ENCODE data around the gene PCBP3.
"Not testable (repeated sequence)": the region's sequence is repeated elsewhere in the genome, so short reads cannot be mapped to it uniquely, and the experiment has no call there.

Gene PCBP3

GRCh38 chr21:45939521-45940045, 296.1 kb downstream of the PCBP3 start:
- no peak for DNase-seq

DNA sequence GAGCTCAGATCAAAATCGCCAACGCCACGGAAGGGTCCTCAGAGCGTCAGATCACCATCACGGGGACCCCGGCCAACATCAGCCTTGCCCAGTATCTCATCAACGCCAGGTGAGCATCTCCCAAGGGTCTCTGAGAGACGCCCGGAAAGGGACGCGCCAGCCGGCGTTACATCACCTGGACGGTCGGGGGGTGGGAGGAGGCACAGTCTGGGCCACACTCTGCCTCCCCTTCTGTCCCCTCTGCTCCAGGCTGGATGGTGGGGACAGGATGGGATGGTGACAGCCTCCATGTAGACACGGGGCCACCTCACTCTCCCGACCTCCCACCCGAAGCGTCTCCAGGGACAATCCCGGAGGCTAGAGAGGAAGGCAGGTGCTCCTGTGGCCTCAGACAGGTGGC, 296.6 kb downstream of the PCBP3 start:
- no peak for DNase-seq

DNA sequence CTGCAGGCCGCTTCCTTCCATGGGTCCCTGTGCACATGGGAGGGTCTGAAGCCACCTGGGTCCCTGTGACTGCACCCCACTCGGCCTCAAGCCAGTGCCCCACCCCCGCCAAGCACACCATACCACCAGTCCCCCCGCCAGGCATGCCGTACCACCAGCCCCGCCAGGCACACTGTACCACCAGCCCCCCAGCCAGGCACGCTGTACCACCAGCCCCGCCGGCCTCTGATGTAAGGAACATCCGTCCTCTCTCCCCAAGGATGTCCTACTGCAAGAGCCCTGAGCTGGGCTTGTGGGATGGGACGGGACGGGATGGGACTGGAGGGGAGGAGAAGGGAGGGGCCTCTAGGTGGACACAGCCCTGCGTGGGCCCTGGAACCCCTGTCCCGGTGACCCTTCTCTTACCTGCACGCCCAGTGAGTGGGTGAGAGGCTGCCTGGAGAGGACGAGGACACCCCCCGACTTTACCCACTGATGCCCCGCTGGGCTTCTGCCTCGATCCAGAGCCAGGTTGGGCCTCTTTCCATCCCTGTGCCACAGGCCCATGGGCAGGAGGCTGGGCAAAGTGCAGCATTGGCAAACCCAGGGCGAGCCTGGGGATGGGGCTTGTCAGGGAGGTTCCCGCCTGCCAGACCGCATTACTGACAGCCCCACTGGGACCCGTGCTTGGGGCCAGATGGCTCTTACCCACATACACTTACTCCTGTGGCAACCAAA, 297.3 kb downstream of the PCBP3 start:
- DNase-seq = no peak

DNA sequence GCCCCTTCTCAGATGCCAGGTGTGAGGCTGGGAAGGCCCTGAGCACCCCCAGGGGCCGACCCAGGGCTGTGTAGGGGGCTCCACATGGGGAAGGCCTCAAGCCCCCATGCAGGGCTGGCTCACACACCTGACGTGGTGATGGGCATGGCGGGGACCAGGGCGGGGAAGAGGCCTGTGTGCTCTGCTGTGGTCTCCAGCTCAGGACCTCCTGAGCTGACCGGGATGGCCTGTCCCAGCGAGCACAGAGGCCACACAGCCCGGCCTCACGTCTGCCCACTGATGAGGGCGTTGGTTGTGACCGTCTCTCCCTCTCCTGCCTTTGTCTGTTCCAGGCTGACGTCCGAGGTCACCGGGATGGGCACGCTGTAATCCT, 297.8 kb downstream of the PCBP3 start:
- DNase-seq = no peak

DNA sequence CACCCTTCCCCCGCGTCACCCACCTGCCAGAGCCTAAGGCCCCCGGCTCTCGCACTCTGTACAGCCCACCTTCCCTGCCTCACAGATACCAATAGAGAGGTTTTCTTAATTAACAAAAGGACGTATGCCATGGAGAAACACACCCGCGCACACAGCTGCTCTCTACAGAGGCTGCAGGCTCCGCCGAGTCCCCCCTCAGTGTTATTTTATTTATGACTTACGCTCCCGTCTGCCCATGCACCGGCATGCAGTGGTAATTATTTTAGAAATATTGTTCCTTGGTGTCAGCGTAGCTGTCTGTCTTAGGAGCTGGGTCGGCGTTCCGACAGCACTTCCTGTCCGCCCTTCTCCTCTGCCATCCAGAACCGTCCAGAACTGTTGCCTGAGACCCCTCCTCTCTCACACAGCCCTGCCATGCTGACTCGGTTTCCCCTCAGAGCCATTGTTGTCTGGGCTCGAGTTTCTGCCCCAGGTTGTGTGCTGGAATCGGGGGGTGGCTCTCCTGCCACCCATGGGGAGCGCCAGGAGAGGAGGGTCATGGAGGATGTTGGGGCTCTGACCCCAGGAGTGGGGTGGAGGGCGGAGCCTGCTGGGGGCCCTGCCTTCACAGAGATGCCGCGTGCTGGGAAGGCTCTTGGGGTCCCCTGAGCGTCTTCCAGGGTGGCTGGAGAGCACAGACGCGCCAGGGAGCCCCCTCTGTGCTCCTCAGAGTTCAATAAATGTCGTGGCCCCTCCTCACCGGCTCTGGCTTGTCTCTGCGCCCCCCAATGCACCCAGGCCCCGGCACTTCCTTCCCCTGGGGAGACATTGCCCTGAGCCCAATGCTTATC, 298.4 kb downstream of the PCBP3 start:
- no peak for DNase-seq

DNA sequence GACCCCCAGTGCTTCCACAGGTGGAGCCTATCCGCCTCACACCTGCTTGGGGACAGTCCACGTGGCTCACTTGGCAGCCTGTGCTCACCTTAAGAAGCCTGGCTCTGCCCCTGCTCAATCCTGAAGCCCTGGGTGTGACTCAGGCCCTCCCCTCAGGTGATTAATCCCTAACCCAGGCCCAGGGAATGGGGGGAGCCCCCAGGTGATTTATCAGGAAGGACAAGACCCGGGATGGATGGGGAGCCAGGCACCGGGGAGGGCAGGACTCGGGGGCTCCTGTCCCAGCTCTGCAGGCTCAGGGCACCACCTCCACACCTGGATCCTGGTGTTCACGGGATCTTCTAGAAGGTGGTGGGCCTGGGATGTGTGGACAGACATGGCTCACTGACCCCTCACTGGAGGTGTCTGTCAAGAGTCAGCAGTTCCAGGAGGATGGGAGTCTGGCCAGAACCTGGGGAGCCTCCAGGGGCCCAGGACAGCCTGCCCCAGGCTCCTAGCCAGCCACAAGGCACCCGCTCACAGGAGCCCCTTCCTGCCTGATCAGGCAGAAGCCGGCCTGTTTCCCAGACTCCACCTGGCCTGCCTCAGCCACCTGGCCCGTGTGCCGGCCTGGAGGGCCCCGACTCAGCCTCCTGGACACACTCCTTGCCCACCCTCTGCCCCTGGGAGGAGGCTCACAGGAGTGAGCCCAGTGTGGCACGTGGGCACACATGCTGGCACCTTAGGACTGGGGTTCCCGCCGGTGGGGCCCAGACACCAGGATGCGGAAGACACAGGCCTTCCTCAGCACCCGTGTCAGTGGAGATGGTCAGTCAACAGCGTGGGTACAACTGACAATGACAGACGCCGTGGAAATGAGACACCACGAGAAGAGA, 299.5 kb downstream of the PCBP3 start:
- no peak for DNase-seq

DNA sequence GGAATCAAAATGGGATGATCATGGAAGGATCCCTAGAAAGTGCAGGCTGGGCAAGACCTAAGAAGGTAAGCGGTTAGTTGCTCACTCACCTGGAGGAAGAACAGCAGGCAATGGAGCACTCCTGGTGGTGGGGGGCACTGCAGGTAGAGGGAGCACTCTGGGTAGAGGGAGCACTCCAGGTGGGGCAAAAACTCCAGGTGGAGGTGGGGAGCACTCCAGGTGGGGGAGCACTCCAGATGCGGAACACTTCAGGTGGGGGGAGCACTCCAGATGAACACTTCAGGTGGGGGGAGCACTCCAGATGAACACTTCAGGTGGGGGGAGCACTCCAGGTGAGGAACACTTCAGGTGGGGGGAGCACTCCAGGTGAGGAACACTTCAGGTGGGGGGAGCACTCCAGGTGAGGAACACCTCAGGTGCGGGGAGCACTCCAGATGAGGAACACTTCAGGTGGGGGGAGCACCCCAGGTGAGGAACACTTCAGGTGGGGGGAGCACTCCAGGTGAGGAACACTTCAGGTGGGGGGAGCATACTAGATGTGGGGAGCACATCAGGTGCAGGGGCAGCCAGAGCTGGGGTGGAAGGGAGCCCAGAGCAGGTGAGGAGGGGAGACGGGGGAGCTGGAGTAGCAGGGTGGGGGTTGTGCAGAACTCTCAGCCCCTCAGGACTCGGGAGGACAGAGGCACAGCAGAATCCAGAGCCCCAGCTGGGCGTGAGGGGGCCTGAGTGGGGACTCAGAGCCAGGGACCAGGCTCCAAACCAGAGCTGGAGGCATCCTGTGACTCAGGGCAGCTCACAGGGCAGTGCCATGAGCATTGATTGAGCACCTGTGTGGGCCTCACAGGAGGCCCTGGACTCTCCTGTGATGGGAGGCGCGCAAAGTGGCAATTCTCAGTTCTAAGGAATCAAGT, 300.4 kb downstream of the PCBP3 start:
- no peak for DNase-seq

- no peak for DNase-seq
Measured at GRCh38 chr21:45944601-45945000, 301.1 kb downstream of the PCBP3 start.

DNA sequence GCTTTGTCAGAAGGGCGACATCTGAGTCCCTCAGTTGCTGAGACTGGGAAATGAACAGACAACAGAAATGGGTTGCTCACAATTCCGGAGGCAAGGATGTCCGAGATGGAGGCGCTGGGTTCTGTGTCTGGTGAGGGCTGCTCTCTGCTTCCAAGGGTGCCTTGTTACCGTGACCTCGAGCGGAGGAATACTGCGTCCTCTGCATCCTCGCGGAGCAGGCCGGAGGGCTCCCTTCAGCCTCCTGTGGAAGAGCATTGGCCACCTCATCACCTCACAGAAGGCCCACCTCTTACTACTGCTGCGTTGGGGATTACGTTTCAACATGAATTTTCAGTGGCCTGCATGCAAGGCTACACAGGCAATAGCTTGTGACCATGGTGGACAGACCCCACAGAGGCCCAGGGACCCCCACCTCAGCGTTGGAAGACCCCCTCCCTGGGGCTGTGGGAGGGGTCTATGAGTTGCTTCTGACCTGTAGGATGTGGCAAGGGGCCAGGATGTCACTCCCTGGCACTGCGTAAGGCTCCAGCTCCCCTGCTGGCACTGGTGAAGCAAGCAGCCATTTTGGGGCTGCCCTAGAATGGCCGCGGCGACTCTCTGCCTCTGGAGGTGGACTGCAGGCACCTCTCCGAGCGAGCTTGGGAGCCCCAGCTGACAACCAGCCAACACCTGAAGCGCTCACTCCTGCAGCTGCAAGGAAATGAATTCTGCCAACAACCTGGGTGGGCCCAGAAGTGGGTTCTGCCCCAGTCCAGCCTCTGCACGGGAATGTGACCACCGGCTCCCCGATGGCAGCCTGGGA, 301.7 kb downstream of the PCBP3 start:
- no peak for DNase-seq

- no peak for DNase-seq
Measured at GRCh38 chr21:45945868-45946210, 302.3 kb downstream of the PCBP3 start.

DNA sequence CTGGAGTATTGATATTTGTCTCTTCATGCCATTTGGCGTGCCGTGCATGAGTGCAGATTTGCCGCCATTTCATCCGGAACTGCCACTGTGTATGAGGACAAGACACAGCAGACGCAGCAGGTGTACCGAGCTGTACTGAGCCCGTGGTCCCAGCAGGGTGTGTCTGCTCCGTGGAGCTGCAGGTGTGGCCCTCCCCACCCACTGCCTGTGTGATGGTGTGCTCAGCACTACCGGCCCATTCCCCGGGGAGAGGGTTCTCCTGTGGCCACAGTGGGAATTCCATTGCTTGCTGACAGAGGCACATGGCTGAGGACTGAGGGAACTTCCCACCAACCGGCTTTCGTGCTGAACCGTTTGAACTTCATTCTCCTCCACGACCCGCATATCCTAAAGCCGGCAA, 303.8 kb downstream of the PCBP3 start:
- no peak for DNase-seq

- DNase-seq = no peak
Measured at GRCh38 chr21:45947716-45948255, 304.3 kb downstream of the PCBP3 start.

DNA sequence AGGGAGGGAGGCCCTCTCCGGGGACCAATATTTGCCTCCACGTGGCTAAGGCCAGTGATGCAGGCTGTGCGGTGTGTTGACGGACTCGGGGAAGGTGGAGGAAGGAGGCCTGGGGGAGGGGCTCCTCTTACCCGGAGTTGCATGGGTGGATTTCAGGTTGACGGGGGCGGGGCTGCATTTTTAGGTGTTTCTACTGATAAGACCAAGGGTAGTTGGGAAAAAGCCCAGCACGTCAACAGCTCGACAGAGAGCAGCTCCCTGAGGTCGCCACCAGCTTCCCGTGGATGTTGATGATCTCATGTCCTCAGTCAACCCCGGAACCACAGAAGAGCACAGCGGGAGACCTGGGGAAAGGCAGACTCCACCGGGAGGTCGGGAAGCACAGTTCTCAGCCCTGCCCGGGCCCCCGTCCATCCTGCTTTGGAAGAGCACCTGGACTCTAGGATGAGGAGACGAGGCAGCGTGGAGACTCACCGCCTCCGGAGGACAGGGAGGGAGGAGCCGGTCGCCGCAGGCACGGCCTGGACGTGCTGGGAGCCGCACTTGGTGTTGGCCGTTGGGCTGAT, 305.1 kb downstream of the PCBP3 start:
- DNase-seq = no peak

- no peak for DNase-seq
Measured at GRCh38 chr21:45949928-45950739, 306.6 kb downstream of the PCBP3 start.

DNA sequence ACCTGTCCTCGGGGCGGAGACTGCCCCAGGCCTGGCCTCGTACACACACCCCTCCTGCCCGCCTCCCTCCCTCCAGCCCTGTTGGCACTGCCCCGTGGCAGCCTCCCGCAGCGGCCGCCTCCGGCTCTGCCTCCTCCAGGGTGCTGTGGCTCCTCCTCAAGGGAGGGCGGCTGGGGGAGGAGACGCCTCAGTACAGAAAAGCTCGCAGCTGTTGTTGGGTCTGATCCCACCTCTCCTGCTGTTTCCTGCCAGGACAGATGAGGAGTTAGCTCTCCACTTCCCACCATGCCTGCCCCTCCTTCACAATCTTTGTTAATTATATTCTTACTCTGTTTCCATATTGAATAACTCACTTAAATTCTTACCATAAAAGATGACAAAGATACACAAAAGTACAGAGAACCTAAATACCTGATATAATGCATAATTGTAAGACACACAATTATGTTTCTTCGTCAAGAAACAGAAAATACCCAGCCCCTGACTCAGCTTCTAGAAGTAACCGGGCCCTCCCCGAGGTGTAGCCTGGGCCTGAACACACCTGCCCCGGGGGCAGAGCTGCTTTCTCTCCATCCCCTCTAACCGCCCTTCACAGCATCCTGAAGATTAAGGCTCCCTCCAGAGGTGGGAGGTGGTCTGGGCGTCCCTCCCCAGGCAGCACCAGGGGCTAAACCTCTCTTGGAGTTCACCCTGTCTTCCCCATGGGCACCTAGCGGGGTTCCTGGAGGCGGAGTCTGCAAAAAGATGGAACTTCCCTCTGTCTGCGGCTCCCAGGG, 307.4 kb downstream of the PCBP3 start:
- DNase-seq = no peak

DNA sequence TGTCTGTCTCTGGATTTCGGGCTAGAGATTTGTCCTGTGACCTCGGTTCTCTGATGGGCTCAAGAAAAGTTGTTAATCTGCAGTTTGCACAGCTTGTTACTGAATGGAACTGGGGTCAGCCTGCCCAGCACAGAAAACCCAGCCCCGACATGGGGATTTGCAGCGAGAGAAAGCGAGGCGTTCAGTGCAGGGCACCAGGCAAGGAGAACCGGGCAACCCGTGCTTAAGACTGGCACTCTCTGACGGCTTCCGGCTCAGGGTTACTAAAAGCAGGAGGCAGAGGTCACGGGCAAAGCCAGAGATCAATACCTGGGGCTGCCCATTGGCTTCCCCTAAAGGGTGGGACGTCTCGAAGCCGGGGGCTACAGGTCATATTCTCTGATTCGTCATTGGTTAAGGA, 308.2 kb downstream of the PCBP3 start:
- no peak for DNase-seq

GRCh38 chr21:45952527-45952926, 309.0 kb downstream of the PCBP3 start:
- not testable (repeated sequence) for DNase-seq

GRCh38 chr21:45952974-45953373, 309.4 kb downstream of the PCBP3 start:
- no peak for DNase-seq

- DNase-seq = no peak
Measured at GRCh38 chr21:45954261-45954660, 310.7 kb downstream of the PCBP3 start.

All from CD4-positive, alpha-beta T cell treated with Interleukin-1 beta for 1 hour (primary cell).